MM.1S (cell line): ENCODE measurements around the gene SPTBN1.

Experiments
- DNase-seq: peaks from one replicate; pipeline ENCODE4 v3.0.0-alpha.2; 2015
- H2AFZ ChIP-seq: fragments of 300-600 bp; sonication (generic); 2 replicates; pipeline ENCODE4 v1.6.0; 2016; ENCODE audit warnings: antibody characterized with exemption, low read length
- H3F3A ChIP-seq: fragments of 300-600 bp; sonication (generic); 2 replicates; pipeline ENCODE4 v1.6.1; 2016; ENCODE audit warnings: mild to moderate bottlenecking, antibody characterized with exemption, low read length, moderate library complexity, mixed read lengths; ENCODE audit not compliant: insufficient read depth
- H3K27ac ChIP-seq: fragments of 300-600 bp; sonication (generic); 2 replicates; pipeline ENCODE4 v1.5.1; 2016; ENCODE audit warnings: mild to moderate bottlenecking, low read length
- H3K27me3 ChIP-seq: fragments of 300-600 bp; sonication (generic); replicated peaks from 2 replicates; pipeline ENCODE4 v1.6.0; 2016; ENCODE audit warnings: low read length; ENCODE audit not compliant: insufficient read depth
- H3K36me3 ChIP-seq: fragments of 300-600 bp; sonication (generic); replicated peaks from 2 replicates; pipeline ENCODE4 v1.6.1; 2016; ENCODE audit warnings: mild to moderate bottlenecking, low read length, mixed read lengths; ENCODE audit not compliant: insufficient read depth
- H3K4me1 ChIP-seq: fragments of 300-600 bp; sonication (generic); 2 replicates; pipeline ENCODE4 v1.6.1; 2016; ENCODE audit warnings: low read length, mixed read lengths
- H3K4me2 ChIP-seq: fragments of 300-600 bp; sonication (generic); 2 replicates; pipeline ENCODE4 v1.6.0; 2016; ENCODE audit warnings: low read depth, low read length
- H3K4me3 ChIP-seq: fragments of 300-600 bp; sonication (generic); 2 replicates; pipeline ENCODE4 v1.5.1; 2016; ENCODE audit warnings: low read length, mixed read lengths
- H3K79me2 ChIP-seq: fragments of 300-600 bp; sonication (generic); 2 replicates; pipeline ENCODE4 v1.6.1; 2016; ENCODE audit warnings: mixed run types, low read length, mixed read lengths
- H3K9ac ChIP-seq: fragments of 300-600 bp; sonication (generic); 2 replicates; pipeline ENCODE4 v1.6.1; 2016; ENCODE audit warnings: low read length, mixed read lengths
- H3K9me2 ChIP-seq: fragments of 300-600 bp; sonication (generic); replicated peaks from 2 replicates; pipeline ENCODE4 v1.6.1; 2016; ENCODE audit warnings: mild to moderate bottlenecking, low read length, mixed read lengths; ENCODE audit not compliant: insufficient read depth
- H3K9me3 ChIP-seq: fragments of 300-600 bp; sonication (generic); replicated peaks from 2 replicates; pipeline ENCODE4 v1.6.1; 2016; ENCODE audit warnings: mild to moderate bottlenecking, low read length, mixed read lengths; ENCODE audit not compliant: insufficient read depth
- H4K20me1 ChIP-seq: fragments of 300-600 bp; sonication (generic); 2 replicates; pipeline ENCODE4 v1.6.1; 2016; ENCODE audit warnings: mild to moderate bottlenecking, low read length, moderate library complexity, mixed read lengths; ENCODE audit not compliant: insufficient read depth
- EZH2 ChIP-seq: fragments of 300-600 bp; sonication (generic); optimal IDR thresholded peaks from 2 replicates; pipeline ENCODE3; 2017; ENCODE audit warnings: low read depth, mild to moderate bottlenecking, antibody characterized with exemption, low read length, mixed read lengths
- EZH2phosphoT487 ChIP-seq: fragments of 300-600 bp; sonication (generic); IDR thresholded peaks from 2 replicates; pipeline ENCODE4 v1.6.1; 2018; ENCODE audit warnings: antibody characterized with exemption, low read length
- TF ChIP-seq, protein P1 (sequence below): fragments of 300-600 bp; sonication (generic); IDR thresholded peaks from 2 replicates; pipeline ENCODE4 v1.5.1; 2016; ENCODE audit warnings: antibody characterized with exemption, low read length, mixed read lengths

Gene SPTBN1

DNA sequence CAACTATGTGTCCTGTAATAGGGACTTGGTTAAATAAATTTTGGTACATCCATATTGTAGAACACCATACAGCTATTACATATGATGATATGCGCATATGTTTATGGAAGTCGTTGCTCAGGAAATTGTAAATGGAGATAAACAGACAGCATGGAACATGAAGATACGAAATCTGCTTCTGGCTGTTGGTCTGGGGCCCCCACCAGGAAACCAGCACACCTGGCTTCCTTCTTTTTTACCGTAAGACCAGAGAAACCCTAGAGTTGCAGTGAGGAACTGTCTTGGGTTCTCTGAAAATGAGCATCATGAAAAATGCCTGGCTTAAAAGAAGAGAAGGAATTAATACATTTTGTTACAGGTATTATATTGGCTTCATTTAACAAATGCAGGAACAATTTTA is 40.8 kb downstream of the SPTBN1 start:
- no peaks in the 10 kb centered on the region for H3K27me3 ChIP-seq
- no peaks in the 10 kb centered on the region for H3F3A ChIP-seq
- no peak overlapping the region for H3K27ac ChIP-seq
- no peak overlapping the region for H3K9ac ChIP-seq
- no peak overlapping the region for H2AFZ ChIP-seq
- no peak overlapping the region for H3K4me3 ChIP-seq
- no peaks in the 10 kb centered on the region for H3K4me1 ChIP-seq
- no peaks in the 10 kb centered on the region for H3K79me2 ChIP-seq
- TF ChIP-seq EZH2phosphoT487 = no peak
- TF ChIP-seq, protein P1, sequence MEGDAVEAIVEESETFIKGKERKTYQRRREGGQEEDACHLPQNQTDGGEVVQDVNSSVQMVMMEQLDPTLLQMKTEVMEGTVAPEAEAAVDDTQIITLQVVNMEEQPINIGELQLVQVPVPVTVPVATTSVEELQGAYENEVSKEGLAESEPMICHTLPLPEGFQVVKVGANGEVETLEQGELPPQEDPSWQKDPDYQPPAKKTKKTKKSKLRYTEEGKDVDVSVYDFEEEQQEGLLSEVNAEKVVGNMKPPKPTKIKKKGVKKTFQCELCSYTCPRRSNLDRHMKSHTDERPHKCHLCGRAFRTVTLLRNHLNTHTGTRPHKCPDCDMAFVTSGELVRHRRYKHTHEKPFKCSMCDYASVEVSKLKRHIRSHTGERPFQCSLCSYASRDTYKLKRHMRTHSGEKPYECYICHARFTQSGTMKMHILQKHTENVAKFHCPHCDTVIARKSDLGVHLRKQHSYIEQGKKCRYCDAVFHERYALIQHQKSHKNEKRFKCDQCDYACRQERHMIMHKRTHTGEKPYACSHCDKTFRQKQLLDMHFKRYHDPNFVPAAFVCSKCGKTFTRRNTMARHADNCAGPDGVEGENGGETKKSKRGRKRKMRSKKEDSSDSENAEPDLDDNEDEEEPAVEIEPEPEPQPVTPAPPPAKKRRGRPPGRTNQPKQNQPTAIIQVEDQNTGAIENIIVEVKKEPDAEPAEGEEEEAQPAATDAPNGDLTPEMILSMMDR = no peak
- no peak for TF ChIP-seq EZH2
- H3K9me3 ChIP-seq = no peaks in the 10 kb centered on the region
- no peak for DNase-seq
- no peak overlapping the region for H3K4me2 ChIP-seq
- H3K9me2 ChIP-seq = no peaks in the 10 kb centered on the region
- H4K20me1 ChIP-seq = no peaks in the 10 kb centered on the region
- H3K36me3 ChIP-seq = no peaks in the 10 kb centered on the region

DNA sequence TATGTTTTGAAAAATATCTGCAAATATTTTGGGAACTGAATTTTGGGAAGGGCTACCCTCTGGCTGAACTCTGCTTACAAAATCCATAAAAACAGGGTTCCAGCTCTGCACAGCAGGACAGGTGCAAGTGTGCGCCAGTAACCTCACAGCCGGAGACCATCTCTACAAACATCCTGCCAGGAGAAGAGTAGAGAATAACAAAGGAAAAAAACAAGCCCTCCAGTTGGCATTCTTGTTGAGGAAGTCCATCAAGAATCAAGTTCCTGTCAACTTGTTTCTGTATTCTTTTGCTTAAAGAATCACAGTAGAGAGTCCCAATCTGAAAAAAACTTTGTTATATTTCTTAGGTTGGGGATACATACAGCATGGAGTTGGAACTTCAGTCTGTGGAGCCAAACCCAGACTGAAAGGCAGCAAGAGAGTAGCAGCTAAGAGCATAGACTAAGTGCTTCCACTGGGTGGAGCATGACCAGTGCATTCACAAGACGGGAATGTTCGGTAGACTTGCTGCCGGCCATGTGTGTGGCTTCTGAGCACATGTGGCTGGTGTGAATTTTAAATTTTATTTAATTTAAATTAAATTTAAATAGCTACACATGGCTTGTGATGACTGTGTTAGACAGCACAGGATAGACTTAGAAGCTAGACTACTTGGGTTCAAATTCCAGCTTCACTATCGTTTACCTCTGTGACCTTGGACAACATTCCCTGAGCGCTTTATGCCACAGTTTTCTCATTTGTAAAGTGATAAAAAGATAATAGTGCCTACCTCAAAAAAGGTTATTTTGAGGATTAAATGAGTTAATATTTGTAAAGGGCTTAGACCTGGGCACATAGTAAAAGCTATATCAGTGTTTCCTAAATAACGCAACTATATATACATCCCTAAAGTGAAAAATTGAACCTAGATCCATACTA is 41.9 kb downstream of the SPTBN1 start:
- Histone ChIP-seq H3K9me3 (no peaks in the 10 kb centered on the region), H3K4me2 (no peak overlapping the region), H3F3A (no peaks in the 10 kb centered on the region), H3K4me1 (no peaks in the 10 kb centered on the region), H3K27me3 (no peaks in the 10 kb centered on the region), H4K20me1 (no peaks in the 10 kb centered on the region), H2AFZ (no peak overlapping the region), H3K9ac (no peak overlapping the region), H3K79me2 (no peaks in the 10 kb centered on the region), H3K4me3 (no peak overlapping the region), H3K27ac (no peak overlapping the region), H3K9me2 (no peaks in the 10 kb centered on the region), H3K36me3 (no peaks in the 10 kb centered on the region)
- TF ChIP-seq, protein P1 = peak; percentile 4; the same call in 1 of the 2 replicates
- TF ChIP-seq EZH2phosphoT487 = no peak
- no peak for DNase-seq

DNA sequence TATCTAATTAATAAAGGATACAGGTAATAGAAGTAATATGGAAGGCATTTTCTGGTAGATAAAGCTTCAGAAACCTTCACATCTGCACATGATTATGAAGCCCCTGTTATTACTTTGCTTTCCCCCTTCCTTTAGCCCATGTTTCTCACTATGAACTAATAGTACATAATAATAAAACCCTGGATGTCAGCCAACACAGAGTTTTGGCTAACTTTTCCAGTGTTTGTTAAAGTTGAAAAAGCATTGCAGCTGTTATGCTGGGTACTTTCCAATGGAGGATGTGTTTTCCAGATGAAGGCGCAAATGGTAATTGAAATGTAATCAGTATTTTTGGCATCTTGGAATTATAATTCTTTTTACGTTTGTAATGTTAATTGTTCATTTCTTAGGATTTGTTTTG is 43.5 kb downstream of the SPTBN1 start:
- no peaks in the 10 kb centered on the region for H3K79me2 ChIP-seq
- DNase-seq = no peak

More for the DNA sequence above, 43.5 kb downstream of the SPTBN1 start:
- Histone ChIP-seq H3K4me3 (no peak overlapping the region), H4K20me1 (no peaks in the 10 kb centered on the region), H3K4me1 (no peaks in the 10 kb centered on the region), H3K27me3 (no peaks in the 10 kb centered on the region), H3K9me3 (no peaks in the 10 kb centered on the region), H3K9me2 (no peaks in the 10 kb centered on the region), H3K36me3 (no peaks in the 10 kb centered on the region), H3K4me2 (no peak overlapping the region), H2AFZ (no peak overlapping the region), H3K9ac (no peak overlapping the region), H3K27ac (no peak overlapping the region), H3F3A (no peaks in the 10 kb centered on the region)
- TF ChIP-seq EZH2phosphoT487 (no peak), EZH2 (no peak)
- TF ChIP-seq, protein P1 = no peak
